Erythroblast (primary cell): ENCODE results near the gene ZNF217.

Experiments
- GATA1 ChIP-seq: IDR thresholded peaks from 2 replicates; pipeline ENCODE4 v1.6.1; 2011; ENCODE audit warnings: low read depth, mild to moderate bottlenecking, control low read depth, low read length, moderate library complexity
- POLR2A ChIP-seq: IDR thresholded peaks from 2 replicates; pipeline ENCODE4 v1.6.1; 2011; ENCODE audit warnings: mild to moderate bottlenecking, low read length

- TF ChIP-seq POLR2A, result no peak
- TF ChIP-seq GATA1, result no peak
Observed at GRCh38 chr20:53635221-53635620, 41.6 kb upstream of the ZNF217 start.
